Vagina (tissue), 2 donors: ENCODE results near the gene LIPE. TPM values are rescaled to one million over a fixed set of nuclear protein-coding genes. Genes with fewer than 3 reads are reported as not detected.

Experiments
- DNase-seq, 2 donors: peaks; one replicate each; pipeline ENCODE4 v3.0.0-alpha.2; 2017; ENCODE audit errors: extremely low spot score in 2 of 2
- H3K27ac ChIP-seq: fragments of 200-600 bp; sonication (generic); one replicate; pipeline ENCODE4 v1.5.1; 2019
- H3K27me3 ChIP-seq: fragments of 200-600 bp; sonication (generic); one replicate; pipeline ENCODE4 v1.5.1; 2019
- H3K36me3 ChIP-seq, 2 donors: fragments of 200-600 bp; sonication (generic); one replicate each; pipeline ENCODE4 v1.5.1; 2017 to 2019
- H3K4me1 ChIP-seq: fragments of 200-600 bp; sonication (generic); one replicate; pipeline ENCODE4 v1.5.1; 2019
- H3K4me3 ChIP-seq, 2 donors: fragments of 200-600 bp; sonication (generic); 1 replicate in 1 of 2; 2 replicates in 1 of 2; pipeline ENCODE4 v1.5.1; 2016 to 2019
- H3K9me3 ChIP-seq: fragments of 200-600 bp; sonication (generic); one replicate; pipeline ENCODE4 v1.5.1; 2019
- CTCF ChIP-seq, 3 experiments: fragments of 450-650 bp in 2 of 3; fragments of 200-600 bp in 1 of 3; sonication (generic) in 1 of 3; IDR thresholded peaks; one replicate each; pipeline ENCODE4 v1.5.1; 2017 to 2019; ENCODE audit warnings: antibody characterized with exemption in 3 of 3, mild to moderate bottlenecking in 2 of 3, moderate library complexity in 2 of 3
- POLR2A ChIP-seq, 2 donors: fragments of 450-650 bp; IDR thresholded peaks; one replicate each; pipeline ENCODE4 v1.6.1; 2017; ENCODE audit warnings: antibody characterized with exemption in 2 of 2, mild to moderate bottlenecking in 2 of 2, moderate library complexity in 2 of 2
- POLR2AphosphoS5 ChIP-seq, 2 donors: sonication (generic); formaldehyde crosslinking; IDR thresholded peaks; one replicate each; pipeline ENCODE4 v1.9.0; 2017; ENCODE audit warnings: antibody characterized with exemption in 2 of 2, mild to moderate bottlenecking in 2 of 2, low read depth in 1 of 2; ENCODE audit not compliant: insufficient read depth in 1 of 2
- intact Hi-C: fragments of 100-400 bp; cut with DNase I; formaldehyde crosslinking; loops from one replicate; pipeline ENCODE4 v1.15.1; 2023
- total RNA-seq: library from RNA; depleted of rRNA; stranded (reverse); fragments of >200 nt; gene quantifications from one replicate; pipeline ENCODE4 v1.2.3, GENCODE V29; 2016

Gene LIPE
- total RNA-seq, 1 donor from 2014 or later = 102 TPM

- Histone ChIP-seq H3K4me3 (no peak overlapping the region), H3K27ac (no peak overlapping the region), H3K36me3 (peaks cover 0 to 13% of the 10 kb centered on the region in 2 donors), H3K27me3 (no peaks in the 10 kb centered on the region), H3K9me3 (no peaks in the 10 kb centered on the region), H3K4me1 (no peaks in the 10 kb centered on the region)
- intact Hi-C loops = no loop called here
- no peak for TF ChIP-seq POLR2A (IDR thresholded peaks at IDR 0.05)
- no peak for TF ChIP-seq POLR2AphosphoS5 (IDR thresholded peaks at IDR 0.05; ENCODE audit: insufficient read depth in 1 of 2, low read depth in 1 of 2)
- TF ChIP-seq CTCF (IDR thresholded peaks at IDR 0.05) = no peak
- DNase-seq = no peak
Observed at GRCh38 chr19:42367929-42368328, 59.3 kb downstream of the LIPE start.

- Histone ChIP-seq H3K4me3 (no peak overlapping the region), H3K36me3 (peaks cover 0 to 17% of the 10 kb centered on the region in 2 donors), H3K27me3 (no peaks in the 10 kb centered on the region), H3K27ac (no peak overlapping the region), H3K4me1 (no peaks in the 10 kb centered on the region), H3K9me3 (no peaks in the 10 kb centered on the region)
- intact Hi-C loops = no loop called here
- DNase-seq = no peak
- TF ChIP-seq POLR2AphosphoS5 (IDR thresholded peaks at IDR 0.05; ENCODE audit: insufficient read depth in 1 of 2, low read depth in 1 of 2) (no peak), CTCF (IDR thresholded peaks at IDR 0.05) (no peak), POLR2A (IDR thresholded peaks at IDR 0.05) (no peak)
Observed at GRCh38 chr19:42366673-42367072, 60.5 kb downstream of the LIPE start.

GRCh38 chr19:42363614-42364346 lies 63.4 kb downstream of the LIPE start:
- intact Hi-C loops = no loop called here
- TF ChIP-seq POLR2AphosphoS5 (IDR thresholded peaks at IDR 0.05; ENCODE audit: insufficient read depth in 1 of 2, low read depth in 1 of 2) = no peak
- no peak for TF ChIP-seq CTCF (IDR thresholded peaks at IDR 0.05)
- no peak for TF ChIP-seq POLR2A (IDR thresholded peaks at IDR 0.05)
- no peaks in the 10 kb centered on the region for H3K27me3 ChIP-seq
- DNase-seq = no peak
- peaks cover 0 to 24% of the 10 kb centered on the region in 2 donors for H3K36me3 ChIP-seq
- H3K4me1 ChIP-seq = no peaks in the 10 kb centered on the region
- H3K4me3 ChIP-seq = no peak overlapping the region
- no peaks in the 10 kb centered on the region for H3K9me3 ChIP-seq
- H3K27ac ChIP-seq = no peak overlapping the region

GRCh38 chr19:42362891-42363440 lies 64.2 kb downstream of the LIPE start:
- TF ChIP-seq POLR2AphosphoS5 (IDR thresholded peaks at IDR 0.05; ENCODE audit: insufficient read depth in 1 of 2, low read depth in 1 of 2) = no peak
- no peak for TF ChIP-seq CTCF (IDR thresholded peaks at IDR 0.05)
- TF ChIP-seq POLR2A (IDR thresholded peaks at IDR 0.05) = no peak
- H3K4me1 ChIP-seq = no peaks in the 10 kb centered on the region
- intact Hi-C loops = no loop called here
- no peaks in the 10 kb centered on the region for H3K27me3 ChIP-seq
- H3K36me3 ChIP-seq = peaks cover 0 to 24% of the 10 kb centered on the region in 2 donors
- DNase-seq = no peak
- no peaks in the 10 kb centered on the region for H3K9me3 ChIP-seq
- H3K4me3 ChIP-seq = no peak overlapping the region
- no peak overlapping the region for H3K27ac ChIP-seq

- intact Hi-C loops = no loop called here
- no peak overlapping the region for H3K27ac ChIP-seq
- no peaks in the 10 kb centered on the region for H3K27me3 ChIP-seq
- DNase-seq = no peak
- no peaks in the 10 kb centered on the region for H3K9me3 ChIP-seq
- no peaks in the 10 kb centered on the region for H3K4me1 ChIP-seq
- H3K4me3 ChIP-seq = no peak overlapping the region
- H3K36me3 ChIP-seq = peaks cover 0 to 24% of the 10 kb centered on the region in 2 donors
- no peak for TF ChIP-seq CTCF (IDR thresholded peaks at IDR 0.05)
- TF ChIP-seq POLR2A (IDR thresholded peaks at IDR 0.05) = no peak
- TF ChIP-seq POLR2AphosphoS5 (IDR thresholded peaks at IDR 0.05; ENCODE audit: insufficient read depth in 1 of 2, low read depth in 1 of 2) = no peak
Observed at GRCh38 chr19:42362342-42362741, 64.8 kb downstream of the LIPE start.
